ENCODE data around the gene STAM. TPM values are rescaled to one million over a fixed set of nuclear protein-coding genes. Genes with fewer than 3 reads are reported as not detected.
"Not testable (repeated sequence)": the region's sequence is repeated elsewhere in the genome, so short reads cannot be mapped to it uniquely, and the experiment has no call there.

The STAM gene
- total and polyA plus RNA-seq, 2 donors from 2014 or later, result 10.3 to 26.1 TPM

GRCh38 chr10:17626656-17627055, 17.3 kb upstream of the STAM start:
- Histone ChIP-seq H3K27ac (ENCODE audit: low read depth in 2 of 2, low read length in 2 of 2) (no peak overlapping the region), H3K4me3 (ENCODE audit: low read length in 3 of 3) (no peak overlapping the region), H3K9ac (ENCODE audit: low read length in 3 of 3) (no peak overlapping the region), H3K9me3 (ENCODE audit: control insufficient read depth in 2 of 3, insufficient read depth in 1 of 3, low read length in 3 of 3) (no peaks in the 10 kb centered on the region), H3K27me3 (ENCODE audit: control insufficient read depth, insufficient read depth, low read length) (no peaks in the 10 kb centered on the region), H3K36me3 (ENCODE audit: control insufficient read depth in 2 of 3, insufficient read depth in 3 of 3, low read length in 3 of 3) (no peaks in the 10 kb centered on the region), H3K4me1 (ENCODE audit: control insufficient read depth in 2 of 3, insufficient read depth in 2 of 3, low read depth in 1 of 3, low read length in 3 of 3) (no peaks in the 10 kb centered on the region)
- FAIRE-seq, result no peak
- no peak for DNase-seq
- intact Hi-C loops (cut with DNase I), result no loop called here
- TF ChIP-seq, protein P1, sequence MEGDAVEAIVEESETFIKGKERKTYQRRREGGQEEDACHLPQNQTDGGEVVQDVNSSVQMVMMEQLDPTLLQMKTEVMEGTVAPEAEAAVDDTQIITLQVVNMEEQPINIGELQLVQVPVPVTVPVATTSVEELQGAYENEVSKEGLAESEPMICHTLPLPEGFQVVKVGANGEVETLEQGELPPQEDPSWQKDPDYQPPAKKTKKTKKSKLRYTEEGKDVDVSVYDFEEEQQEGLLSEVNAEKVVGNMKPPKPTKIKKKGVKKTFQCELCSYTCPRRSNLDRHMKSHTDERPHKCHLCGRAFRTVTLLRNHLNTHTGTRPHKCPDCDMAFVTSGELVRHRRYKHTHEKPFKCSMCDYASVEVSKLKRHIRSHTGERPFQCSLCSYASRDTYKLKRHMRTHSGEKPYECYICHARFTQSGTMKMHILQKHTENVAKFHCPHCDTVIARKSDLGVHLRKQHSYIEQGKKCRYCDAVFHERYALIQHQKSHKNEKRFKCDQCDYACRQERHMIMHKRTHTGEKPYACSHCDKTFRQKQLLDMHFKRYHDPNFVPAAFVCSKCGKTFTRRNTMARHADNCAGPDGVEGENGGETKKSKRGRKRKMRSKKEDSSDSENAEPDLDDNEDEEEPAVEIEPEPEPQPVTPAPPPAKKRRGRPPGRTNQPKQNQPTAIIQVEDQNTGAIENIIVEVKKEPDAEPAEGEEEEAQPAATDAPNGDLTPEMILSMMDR (IDR thresholded peaks at IDR 0.05; ENCODE audit: borderline replicate concordance, extremely low read depth, insufficient read depth), result no peak

DNA sequence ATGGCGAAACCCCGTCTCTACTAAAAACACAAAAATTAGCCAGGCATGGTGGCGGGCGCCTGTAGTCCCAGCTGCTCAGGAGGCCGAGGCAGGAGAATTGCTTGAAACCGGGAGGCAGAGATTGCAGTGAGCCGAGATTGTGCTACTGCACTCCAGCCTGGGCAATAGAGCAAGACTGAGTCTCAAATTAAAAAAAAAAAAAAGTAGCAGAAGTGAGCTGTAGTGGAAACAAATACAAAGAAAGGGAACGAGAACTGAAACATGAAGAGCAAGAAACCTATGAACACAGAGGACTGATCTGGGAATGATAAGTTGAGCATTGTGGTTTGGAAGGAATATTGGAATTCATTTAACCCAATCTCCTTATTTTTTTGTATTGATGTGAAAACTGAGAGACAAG, 11.4 kb upstream of the STAM start:
- H3K4me3 ChIP-seq (ENCODE audit: low read length in 3 of 3); DNase-seq; H3K36me3 ChIP-seq (ENCODE audit: control insufficient read depth in 2 of 3, insufficient read depth in 3 of 3, low read length in 3 of 3); H3K27ac ChIP-seq (ENCODE audit: low read depth in 2 of 2, low read length in 2 of 2); H3K9ac ChIP-seq (ENCODE audit: low read length in 3 of 3); intact Hi-C loops (cut with DNase I); H3K9me3 ChIP-seq (ENCODE audit: control insufficient read depth in 2 of 3, insufficient read depth in 1 of 3, low read length in 3 of 3); FAIRE-seq; H3K27me3 ChIP-seq (ENCODE audit: control insufficient read depth, insufficient read depth, low read length); H3K4me1 ChIP-seq (ENCODE audit: control insufficient read depth in 2 of 3, insufficient read depth in 2 of 3, low read depth in 1 of 3, low read length in 3 of 3): not testable (repeated sequence)

DNA sequence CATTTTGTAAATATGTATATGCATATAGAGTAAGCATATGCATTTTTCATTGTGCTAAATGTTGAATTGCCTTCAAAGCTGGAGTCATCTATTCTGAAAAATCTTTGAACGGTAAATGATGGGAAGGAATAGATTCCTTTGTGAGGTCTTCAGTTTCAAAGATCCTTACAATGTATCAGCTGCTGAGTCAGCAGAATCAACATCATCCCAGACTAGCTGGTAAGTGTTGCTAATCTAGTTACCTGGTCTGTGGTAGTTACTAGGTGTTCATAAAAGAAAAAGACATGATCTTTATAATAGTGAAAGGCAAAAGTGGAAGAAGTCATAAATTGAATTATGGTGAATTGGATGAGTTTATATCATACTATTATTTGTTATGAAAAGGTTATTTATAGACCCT, 10.6 kb upstream of the STAM start:
- H3K4me1 ChIP-seq (ENCODE audit: control insufficient read depth in 2 of 3, insufficient read depth in 2 of 3, low read depth in 1 of 3, low read length in 3 of 3), result no peaks in the 10 kb centered on the region
- H3K36me3 ChIP-seq (ENCODE audit: control insufficient read depth in 2 of 3, insufficient read depth in 3 of 3, low read length in 3 of 3), result no peaks in the 10 kb centered on the region
- no peak overlapping the region for H3K27ac ChIP-seq (ENCODE audit: low read depth in 2 of 2, low read length in 2 of 2)
- intact Hi-C loops (cut with DNase I), result no loop called here
- FAIRE-seq, result no peak
- TF ChIP-seq, protein P1 (IDR thresholded peaks at IDR 0.05; ENCODE audit: borderline replicate concordance, extremely low read depth, insufficient read depth), result no peak
- H3K9me3 ChIP-seq (ENCODE audit: control insufficient read depth in 2 of 3, insufficient read depth in 1 of 3, low read length in 3 of 3), result no peaks in the 10 kb centered on the region
- no peak overlapping the region for H3K9ac ChIP-seq (ENCODE audit: low read length in 3 of 3)
- H3K27me3 ChIP-seq (ENCODE audit: control insufficient read depth, insufficient read depth, low read length), result no peaks in the 10 kb centered on the region
- no peak for DNase-seq
- no peak overlapping the region for H3K4me3 ChIP-seq (ENCODE audit: low read length in 3 of 3)

- Histone ChIP-seq H3K4me3 (ENCODE audit: low read length in 3 of 3) (no peak overlapping the region), H3K36me3 (ENCODE audit: control insufficient read depth in 2 of 3, insufficient read depth in 3 of 3, low read length in 3 of 3) (no peaks in the 10 kb centered on the region), H3K27ac (ENCODE audit: low read depth in 2 of 2, low read length in 2 of 2) (no peak overlapping the region), H3K27me3 (ENCODE audit: control insufficient read depth, insufficient read depth, low read length) (no peaks in the 10 kb centered on the region), H3K9me3 (ENCODE audit: control insufficient read depth in 2 of 3, insufficient read depth in 1 of 3, low read length in 3 of 3) (peaks cover 0 to 4% (median 0%) of the 10 kb centered on the region in 3 donors), H3K9ac (ENCODE audit: low read length in 3 of 3) (no peak overlapping the region), H3K4me1 (ENCODE audit: control insufficient read depth in 2 of 3, insufficient read depth in 2 of 3, low read depth in 1 of 3, low read length in 3 of 3) (no peaks in the 10 kb centered on the region)
- intact Hi-C loops (cut with DNase I), result no loop called here
- DNase-seq (no peak), FAIRE-seq (no peak)
- TF ChIP-seq, protein P1 (IDR thresholded peaks at IDR 0.05; ENCODE audit: borderline replicate concordance, extremely low read depth, insufficient read depth), result no peak
Measured at GRCh38 chr10:17637869-17638268, 6.1 kb upstream of the STAM start.

Data from kidney (tissue), 14 donors.